ENCODE data around the gene SDS. TPM values are rescaled to one million over a fixed set of nuclear protein-coding genes. Genes with fewer than 3 reads are reported as not detected.

SDS gene
- total RNA-seq, 1 experiment from 2014 or later, result not detected

DNA sequence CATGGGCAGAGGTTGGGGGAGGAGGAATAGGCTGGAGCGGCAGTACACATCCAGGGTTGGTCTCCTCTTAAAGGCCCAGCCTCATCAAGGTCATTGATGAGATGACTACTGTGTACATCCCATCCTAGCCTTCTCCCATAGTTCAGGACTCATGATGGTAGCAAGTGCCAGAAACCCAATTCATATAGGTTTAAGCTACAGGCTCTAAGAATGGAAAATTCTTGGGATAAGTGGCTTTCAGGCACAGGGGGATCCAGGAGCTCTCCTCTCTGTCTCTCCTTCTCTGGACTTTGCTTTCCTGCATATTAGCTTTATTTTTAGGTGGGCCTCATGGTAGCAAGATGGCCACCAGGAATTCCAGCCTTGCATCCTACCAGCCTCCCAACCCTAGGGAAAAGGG is 24.8 kb upstream of the SDS start:
- Histone ChIP-seq H3K9me2 (ENCODE audit: insufficient read depth) (no peaks in the 10 kb centered on the region), H3K4me1 (ENCODE audit: control insufficient read depth in 1 of 2, insufficient read depth in 2 of 2, low read length in 2 of 2) (peaks cover 0 to 3% of the 10 kb centered on the region in 2 experiments; a peak in 2 of 4 replicates), H3K27me3 (ENCODE audit: insufficient read depth, low read length) (no peaks in the 10 kb centered on the region), H3K79me2 (ENCODE audit: insufficient read depth, low read length) (no peaks in the 10 kb centered on the region), H3K27ac (ENCODE audit: low read depth, low read length) (no peak overlapping the region), H3K4me3 (replicated peaks in 1 of 2; ENCODE audit: low read depth in 1 of 2, low read length in 2 of 2) (no peak overlapping the region), H2AFZ (ENCODE audit: low read depth, low read length, poor library complexity, severe bottlenecking) (no peak overlapping the region), H4K20me1 (ENCODE audit: insufficient read depth) (no peaks in the 10 kb centered on the region), H3K36me3 (ENCODE audit: control insufficient read depth in 1 of 2, insufficient read depth in 2 of 2, low read length in 2 of 2) (no peaks in the 10 kb centered on the region), H3K9me3 (ENCODE audit: control insufficient read depth in 1 of 2, insufficient read depth in 1 of 2, low read depth in 1 of 2, low read length in 2 of 2) (no peaks in the 10 kb centered on the region), H3K9ac (ENCODE audit: low read length) (no peak overlapping the region), H3K4me2 (ENCODE audit: low read length) (no peak overlapping the region)
- no peak for TF ChIP-seq SP1 (IDR thresholded peaks at IDR 0.05; ENCODE audit: low read depth)
- no peak for TF ChIP-seq ELF1 (IDR thresholded peaks at IDR 0.05; ENCODE audit: borderline replicate concordance, low read depth)
- no peak for TF ChIP-seq SIN3A (IDR thresholded peaks at IDR 0.05; ENCODE audit: low read depth)
- TF ChIP-seq FOSL1 (IDR thresholded peaks at IDR 0.05; ENCODE audit: low read depth), result no peak
- TF ChIP-seq RAD21 (IDR thresholded peaks at IDR 0.05; ENCODE audit: low read depth), result no peak
- no peak for TF ChIP-seq JUND (IDR thresholded peaks at IDR 0.05)
- TF ChIP-seq, protein P1, sequence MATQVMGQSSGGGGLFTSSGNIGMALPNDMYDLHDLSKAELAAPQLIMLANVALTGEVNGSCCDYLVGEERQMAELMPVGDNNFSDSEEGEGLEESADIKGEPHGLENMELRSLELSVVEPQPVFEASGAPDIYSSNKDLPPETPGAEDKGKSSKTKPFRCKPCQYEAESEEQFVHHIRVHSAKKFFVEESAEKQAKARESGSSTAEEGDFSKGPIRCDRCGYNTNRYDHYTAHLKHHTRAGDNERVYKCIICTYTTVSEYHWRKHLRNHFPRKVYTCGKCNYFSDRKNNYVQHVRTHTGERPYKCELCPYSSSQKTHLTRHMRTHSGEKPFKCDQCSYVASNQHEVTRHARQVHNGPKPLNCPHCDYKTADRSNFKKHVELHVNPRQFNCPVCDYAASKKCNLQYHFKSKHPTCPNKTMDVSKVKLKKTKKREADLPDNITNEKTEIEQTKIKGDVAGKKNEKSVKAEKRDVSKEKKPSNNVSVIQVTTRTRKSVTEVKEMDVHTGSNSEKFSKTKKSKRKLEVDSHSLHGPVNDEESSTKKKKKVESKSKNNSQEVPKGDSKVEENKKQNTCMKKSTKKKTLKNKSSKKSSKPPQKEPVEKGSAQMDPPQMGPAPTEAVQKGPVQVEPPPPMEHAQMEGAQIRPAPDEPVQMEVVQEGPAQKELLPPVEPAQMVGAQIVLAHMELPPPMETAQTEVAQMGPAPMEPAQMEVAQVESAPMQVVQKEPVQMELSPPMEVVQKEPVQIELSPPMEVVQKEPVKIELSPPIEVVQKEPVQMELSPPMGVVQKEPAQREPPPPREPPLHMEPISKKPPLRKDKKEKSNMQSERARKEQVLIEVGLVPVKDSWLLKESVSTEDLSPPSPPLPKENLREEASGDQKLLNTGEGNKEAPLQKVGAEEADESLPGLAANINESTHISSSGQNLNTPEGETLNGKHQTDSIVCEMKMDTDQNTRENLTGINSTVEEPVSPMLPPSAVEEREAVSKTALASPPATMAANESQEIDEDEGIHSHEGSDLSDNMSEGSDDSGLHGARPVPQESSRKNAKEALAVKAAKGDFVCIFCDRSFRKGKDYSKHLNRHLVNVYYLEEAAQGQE (IDR thresholded peaks at IDR 0.05; ENCODE audit: low read depth), result no peak
- TF ChIP-seq YY1 (IDR thresholded peaks at IDR 0.05; ENCODE audit: extremely low read depth, insufficient replicate concordance, low read depth, low read length), result no peak
- no peak for TF ChIP-seq TCF7L2 (IDR thresholded peaks at IDR 0.05; ENCODE audit: borderline replicate concordance, extremely low read depth, insufficient read depth, insufficient read length)
- TF ChIP-seq POLR2AphosphoS5 (IDR thresholded peaks at IDR 0.05; ENCODE audit: low read depth, low read length), result no peak
- no peak for TF ChIP-seq CEBPB (IDR thresholded peaks at IDR 0.05; ENCODE audit: low read depth)
- no peak for TF ChIP-seq EZH2 (IDR thresholded peaks at IDR 0.05)
- no peak for TF ChIP-seq EGR1 (IDR thresholded peaks at IDR 0.05; ENCODE audit: low read depth)
- ChIA-PET CTCF (interaction anchor here (1.2 kb wide), 1 partner anchor 15 kb away, joined by 3 read pairs; no protein-coding TSS in a partner anchor), RAD21 (ENCODE audit: low non-redundant PET in 1 of 2, low total read pairs in 2 of 2, uncharacterized antibody in 2 of 2, unreplicated experiment in 2 of 2) (no interaction called here), POLR2A (no interaction called here)
- ATAC-seq (no peak), DNase-seq (ENCODE audit: low read depth, low spot score) (no peak)
- BruUV-seq (replicated peaks), result no TSS peak
- intact Hi-C loops (cut with micrococcal nuclease), result no loop called here

All from HCT116 (cell line).